Mesendoderm (in vitro differentiated cells): Measurements from ENCODE around the gene C4orf36.
A peak's percentile ranks its signal among the peaks of the same experiment; 100 is the strongest.

Source experiments
- DNase-seq: peaks from one replicate; pipeline ENCODE4 v3.0.0; 2013
- H2AK5ac ChIP-seq: 2 replicates; pipeline ENCODE4 v1.6.1; 2013; ENCODE audit warnings: low read length, inconsistent platforms
- H2BK120ac ChIP-seq: 2 replicates; pipeline ENCODE4 v1.6.1; 2013; ENCODE audit warnings: low read depth, mild to moderate bottlenecking, low read length, moderate library complexity, mixed read lengths
- H2BK15ac ChIP-seq: replicated peaks from 2 replicates; pipeline ENCODE4 v1.6.1; 2013; ENCODE audit warnings: low read depth, mild to moderate bottlenecking, moderate library complexity
- H2BK5ac ChIP-seq: 2 replicates; pipeline ENCODE4 v1.6.1; 2013; ENCODE audit warnings: low read length, inconsistent platforms
- H3K18ac ChIP-seq: 2 replicates; pipeline ENCODE4 v1.6.1; 2013; ENCODE audit warnings: mild to moderate bottlenecking, low read length, mixed read lengths
- H3K23ac ChIP-seq: one replicate; pipeline ENCODE4 v1.6.1; 2013; ENCODE audit warnings: low read length
- H3K27ac ChIP-seq: 2 replicates; pipeline ENCODE4 v1.5.1; 2013; ENCODE audit warnings: low read depth, mild to moderate bottlenecking, inconsistent platforms, low read length, moderate library complexity
- H3K27me3 ChIP-seq: 2 replicates; pipeline ENCODE4 v1.6.1; 2013; ENCODE audit warnings: low read length, control low read depth, mild to moderate bottlenecking, inconsistent platforms; ENCODE audit not compliant: insufficient read depth, poor library complexity
- H3K36me3 ChIP-seq: 2 replicates; pipeline ENCODE4 v1.6.1; 2013; ENCODE audit warnings: low read length, inconsistent platforms; ENCODE audit not compliant: control insufficient read depth, insufficient read depth
- H3K4ac ChIP-seq: one replicate; pipeline ENCODE4 v1.6.1; 2013; ENCODE audit warnings: low read depth, mild to moderate bottlenecking, low read length, moderate library complexity
- H3K4me1 ChIP-seq: 2 replicates; pipeline ENCODE4 v1.6.1; 2013; ENCODE audit warnings: low read depth, low read length, inconsistent platforms; ENCODE audit not compliant: control insufficient read depth
- H3K4me2 ChIP-seq: 2 replicates; pipeline ENCODE4 v1.6.1; 2013; ENCODE audit warnings: low read length
- H3K4me3 ChIP-seq: 2 replicates; pipeline ENCODE4 v1.5.1; 2013; ENCODE audit warnings: mild to moderate bottlenecking, low read length
- H3K56ac ChIP-seq: one replicate; pipeline ENCODE4 v1.6.1; 2013; ENCODE audit warnings: low read length
- H3K79me1 ChIP-seq: 2 replicates; pipeline ENCODE4 v1.6.1; 2013; ENCODE audit warnings: low read length, inconsistent platforms
- H3K79me2 ChIP-seq: 2 replicates; pipeline ENCODE4 v1.6.1; 2013; ENCODE audit warnings: mild to moderate bottlenecking, low read length; ENCODE audit not compliant: control insufficient read depth, insufficient read depth
- H3K9ac ChIP-seq: 2 replicates; pipeline ENCODE4 v1.6.1; 2013; ENCODE audit warnings: low read length, inconsistent platforms
- H4K5ac ChIP-seq: one replicate; pipeline ENCODE4 v1.6.1; 2013; ENCODE audit warnings: low read length
- H4K8ac ChIP-seq: one replicate; pipeline ENCODE4 v1.6.1; 2013; ENCODE audit warnings: low read depth, mild to moderate bottlenecking, control low read depth, low read length, moderate library complexity
- WGBS: extraction: QIAGEN DNeasy Blood & Tissue Kit; methylation state at CpG from one replicate; pipeline ENCODE4 v1.1.7; 2013; ENCODE audit warnings: low lambda C conversion rate, missing lambda C conversion rate; ENCODE audit not compliant: insufficient coverage; ENCODE audit errors: extremely low coverage; 5-methylcytosine and 5-hydroxymethylcytosine counted together

The C4orf36 gene

DNA sequence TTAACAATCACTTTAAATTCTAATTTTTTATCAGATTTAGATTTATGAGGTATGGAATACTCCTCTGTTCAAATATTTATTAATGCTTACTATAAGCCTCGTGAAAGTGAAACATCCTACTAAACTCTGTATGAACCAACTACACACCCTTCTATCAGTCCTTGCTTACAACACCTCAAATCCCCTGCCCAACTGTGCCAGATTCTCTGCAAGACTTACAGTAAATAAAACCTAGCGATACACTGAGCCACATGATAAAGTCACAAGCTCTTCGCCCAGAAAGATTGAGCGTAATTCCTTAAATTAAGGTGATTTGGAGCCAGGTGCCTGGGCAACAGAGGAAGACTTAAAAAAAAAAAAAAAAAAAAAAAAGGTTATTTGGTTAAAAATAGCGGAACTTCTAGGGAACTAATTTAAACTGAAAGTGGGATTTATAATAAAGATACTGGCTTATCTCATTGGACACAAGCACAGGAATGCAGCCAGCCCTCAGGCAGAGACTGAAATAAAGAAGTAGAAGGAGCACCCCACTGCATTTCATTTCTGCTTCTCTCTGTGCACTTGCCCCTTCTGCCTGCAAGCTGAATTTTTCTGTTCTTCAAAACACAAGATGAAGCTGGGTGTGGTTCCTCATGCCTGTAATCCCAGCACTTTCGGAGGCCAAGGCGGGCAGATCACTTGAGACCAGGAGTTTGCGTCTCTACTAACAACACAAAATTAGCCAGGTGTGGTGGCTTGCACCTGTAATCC is 17.5 kb upstream of the C4orf36 start:
- Histone ChIP-seq H3K79me1 (no peaks in the 10 kb centered on the region), H4K5ac (no peak overlapping the region), H3K56ac (no peak overlapping the region), H3K18ac (no peak overlapping the region), H3K27me3 (no peaks in the 10 kb centered on the region), H2BK5ac (no peak overlapping the region), H2BK120ac (no peak overlapping the region), H3K4me3 (no peak overlapping the region), H3K27ac (no peak overlapping the region), H3K4ac (no peak overlapping the region), H3K79me2 (no peaks in the 10 kb centered on the region), H3K23ac (no peak overlapping the region), H3K9ac (no peak overlapping the region), H2AK5ac (no peak overlapping the region), H3K4me1 (peaks cover 3% of the 10 kb centered on the region), H4K8ac (no peak overlapping the region), H2BK15ac (no peak overlapping the region), H3K4me2 (no peak overlapping the region), H3K36me3 (no peaks in the 10 kb centered on the region)
- DNase-seq: no peak
- no CpG with 5 or more reads among the region's 8 CpGs for WGBS

- Histone ChIP-seq H3K27me3 (no peaks in the 10 kb centered on the region), H3K9ac (no peak overlapping the region), H3K4me1 (peaks cover 3% of the 10 kb centered on the region), H3K23ac (no peak overlapping the region), H2BK15ac (no peak overlapping the region), H3K4me2 (no peak overlapping the region), H3K36me3 (no peaks in the 10 kb centered on the region), H2BK5ac (no peak overlapping the region), H2AK5ac (no peak overlapping the region), H3K4me3 (no peak overlapping the region), H2BK120ac (no peak overlapping the region), H4K8ac (no peak overlapping the region), H4K5ac (no peak overlapping the region), H3K79me1 (no peaks in the 10 kb centered on the region), H3K18ac (no peak overlapping the region), H3K4ac (no peak overlapping the region), H3K79me2 (no peaks in the 10 kb centered on the region), H3K56ac (no peak overlapping the region), H3K27ac (no peak overlapping the region)
- no CpG with 5 or more reads among the region's 2 CpGs for WGBS
- DNase-seq: no peak
Observed at GRCh38 chr4:86908251-86908657, 16.0 kb upstream of the C4orf36 start.

GRCh38 chr4:86901864-86902263 is 9.6 kb upstream of the C4orf36 start:
- Histone ChIP-seq H3K9ac (no peak overlapping the region), H3K27me3 (no peaks in the 10 kb centered on the region), H3K4me1 (no peaks in the 10 kb centered on the region), H3K4me2 (no peak overlapping the region), H2BK5ac (no peak overlapping the region), H3K36me3 (no peaks in the 10 kb centered on the region), H3K79me2 (no peaks in the 10 kb centered on the region), H2AK5ac (no peak overlapping the region), H2BK120ac (no peak overlapping the region), H3K23ac (no peak overlapping the region), H4K5ac (no peak overlapping the region), H3K4ac (no peak overlapping the region), H2BK15ac (no peak overlapping the region), H3K79me1 (no peaks in the 10 kb centered on the region), H3K18ac (no peak overlapping the region), H3K27ac (no peak overlapping the region), H3K4me3 (no peak overlapping the region), H4K8ac (no peak overlapping the region), H3K56ac (no peak overlapping the region)
- no peak for DNase-seq
- WGBS: no CpG with 5 or more reads among the region's 3 CpGs

DNA sequence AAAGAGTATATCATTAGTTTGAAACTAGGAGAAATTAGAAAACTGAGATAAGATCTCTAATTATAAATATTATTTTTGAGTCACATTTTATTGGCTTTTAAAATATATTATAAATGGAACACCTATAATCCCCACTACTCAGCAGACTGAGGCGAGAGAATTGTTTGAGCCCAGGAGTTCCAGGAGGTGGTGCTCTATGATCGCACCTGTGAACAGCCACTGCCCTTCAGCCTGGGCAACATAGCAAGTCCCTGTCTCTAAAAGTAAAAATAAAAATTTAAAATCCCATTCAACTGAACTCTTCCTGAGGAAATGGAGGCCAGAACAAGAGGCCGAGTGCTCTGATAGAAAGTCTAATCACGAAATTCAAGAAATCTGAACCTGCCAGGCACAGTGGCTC is 6.3 kb upstream of the C4orf36 start:
- Histone ChIP-seq H3K23ac (no peak overlapping the region), H3K4ac (no peak overlapping the region), H3K4me2 (no peak overlapping the region), H3K36me3 (no peaks in the 10 kb centered on the region), H2BK120ac (no peak overlapping the region), H2BK5ac (no peak overlapping the region), H3K79me1 (no peaks in the 10 kb centered on the region), H3K18ac (no peak overlapping the region), H3K9ac (no peak overlapping the region), H3K27ac (no peak overlapping the region), H3K4me3 (no peak overlapping the region), H3K56ac (no peak overlapping the region), H4K8ac (no peak overlapping the region), H2AK5ac (no peak overlapping the region), H3K27me3 (no peaks in the 10 kb centered on the region), H3K4me1 (no peaks in the 10 kb centered on the region), H2BK15ac (no peak overlapping the region), H3K79me2 (no peaks in the 10 kb centered on the region), H4K5ac (no peak overlapping the region)
- no CpG with 5 or more reads among the region's 4 CpGs for WGBS
- DNase-seq: peak; percentile 47

DNA sequence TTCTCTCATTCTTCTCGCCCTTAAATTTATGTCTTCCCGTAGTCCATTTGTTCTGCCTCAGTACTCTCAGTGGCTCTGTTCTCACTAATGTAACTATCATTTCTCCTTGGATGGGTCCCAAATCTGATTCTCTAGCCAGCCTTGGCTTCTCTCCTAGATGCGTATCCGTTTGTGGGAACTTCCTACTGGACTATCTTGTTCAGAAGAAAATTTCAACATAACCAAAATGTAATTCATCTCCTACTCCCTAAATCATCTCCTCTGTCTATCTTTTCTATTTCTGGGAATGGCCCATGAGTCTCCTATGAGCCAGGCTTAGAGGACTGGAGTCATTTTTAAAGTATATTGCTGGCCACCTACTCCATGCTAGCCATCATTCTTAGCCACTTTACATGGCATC is 4.4 kb upstream of the C4orf36 start:
- H2BK5ac ChIP-seq: no peak overlapping the region
- H3K9ac ChIP-seq: no peak overlapping the region
- no peak overlapping the region for H4K8ac ChIP-seq
- no peaks in the 10 kb centered on the region for H3K36me3 ChIP-seq
- H3K23ac ChIP-seq: no peak overlapping the region
- no peaks in the 10 kb centered on the region for H3K79me2 ChIP-seq
- no peak overlapping the region for H3K18ac ChIP-seq
- no peak overlapping the region for H3K4ac ChIP-seq
- no peak for DNase-seq
- no peak overlapping the region for H3K56ac ChIP-seq
- no peak overlapping the region for H3K4me2 ChIP-seq
- H4K5ac ChIP-seq: no peak overlapping the region
- no CpG with 5 or more reads among the region's 4 CpGs for WGBS
- no peaks in the 10 kb centered on the region for H3K4me1 ChIP-seq
- H2BK120ac ChIP-seq: no peak overlapping the region
- no peak overlapping the region for H2AK5ac ChIP-seq
- no peak overlapping the region for H3K4me3 ChIP-seq
- H3K27me3 ChIP-seq: no peaks in the 10 kb centered on the region
- no peaks in the 10 kb centered on the region for H3K79me1 ChIP-seq
- H3K27ac ChIP-seq: no peak overlapping the region
- no peak overlapping the region for H2BK15ac ChIP-seq
